Measurements from ENCODE around the gene ROMO1. TPM values are rescaled to one million over a fixed set of nuclear protein-coding genes. Genes with fewer than 3 reads are reported as not detected.

Gene ROMO1
- 100 to 1,000 TPM; 158 to 312 (median 228) TPM for total RNA-seq

GRCh38 chr20:35699127-35699956, at the start of gene ROMO1, which contains the start of gene NFS1:
Gene ROMO1 (plus strand): TSS chr20:35699405. CDS start chr20:35699633, 228 bp downstream.
Gene NFS1 (minus strand): TSS chr20:35699352. CDS start chr20:35699288, 64 bp downstream.
- WGBS, 2 donors (ENCODE audit: low coverage in 1 of 2): 0 to 17% methylated on average over 1 of the region's 81 CpGs
- peak within 1 kb of the TSS; percentile 83 to 89 (median 88) for H3K27ac ChIP-seq
- H3K4me3 ChIP-seq: peak within 1 kb of the TSS; percentile 65 to 95
- no peak for TF ChIP-seq EP300 (IDR thresholded peaks at IDR 0.05)
- peak; percentile 80 for TF ChIP-seq POLR2AphosphoS5 (IDR thresholded peaks at IDR 0.05)
- TF ChIP-seq POLR2A (IDR thresholded peaks at IDR 0.05): peak; percentile 57 to 62
- peak in 3 of 4 experiments; percentile 6 to 51 (median 44) for TF ChIP-seq CTCF (IDR thresholded peaks at IDR 0.05)
- H3K27me3 ChIP-seq: no peaks in the 10 kb centered on the region
- H3K4me1 ChIP-seq: peaks cover 0 to 41% (median 11%) of the 10 kb centered on the region in 3 donors
- H3K36me3 ChIP-seq: peaks cover 6 to 56% of the 10 kb centered on the region in 2 donors
- no peaks in the 10 kb centered on the region for H3K9me3 ChIP-seq
- ATAC-seq: peak; percentile 95

- no peak for ATAC-seq
- H3K27ac ChIP-seq: peak overlapping the region in 1 of 4 donors; percentile 37
- TF ChIP-seq CTCF (IDR thresholded peaks at IDR 0.05) (no peak), EP300 (IDR thresholded peaks at IDR 0.05) (no peak), POLR2A (IDR thresholded peaks at IDR 0.05) (no peak), POLR2AphosphoS5 (IDR thresholded peaks at IDR 0.05) (no peak)
- H3K9me3 ChIP-seq: no peaks in the 10 kb centered on the region
- H3K27me3 ChIP-seq: no peaks in the 10 kb centered on the region
- H3K36me3 ChIP-seq: peaks cover 5 to 29% of the 10 kb centered on the region in 2 donors
- H3K4me1 ChIP-seq: peaks cover 7 to 62% (median 8%) of the 10 kb centered on the region in 3 donors
- no peak overlapping the region for H3K4me3 ChIP-seq
- 63 to 77% methylated on average over 3 of the region's 3 CpGs for WGBS, 2 donors (ENCODE audit: low coverage in 1 of 2)
Observed at GRCh38 chr20:35650632-35651031, 48.6 kb upstream of the ROMO1 start.

- Histone ChIP-seq H3K9me3 (no peaks in the 10 kb centered on the region), H3K4me1 (peaks cover 7 to 72% (median 8%) of the 10 kb centered on the region in 3 donors), H3K27ac (peak overlapping the region in 1 of 4 donors; percentile 37), H3K36me3 (peaks cover 5 to 29% of the 10 kb centered on the region in 2 donors), H3K4me3 (no peak overlapping the region), H3K27me3 (no peaks in the 10 kb centered on the region)
- TF ChIP-seq EP300 (IDR thresholded peaks at IDR 0.05) (no peak), CTCF (IDR thresholded peaks at IDR 0.05) (no peak), POLR2AphosphoS5 (IDR thresholded peaks at IDR 0.05) (no peak), POLR2A (IDR thresholded peaks at IDR 0.05) (no peak)
- no peak for ATAC-seq
Observed at GRCh38 chr20:35651958-35652357, 47.2 kb upstream of the ROMO1 start.

- 94 to 96% methylated on average over 3 to 6 of the region's 13 CpGs for WGBS, 2 donors (ENCODE audit: low coverage in 1 of 2)
- Histone ChIP-seq H3K36me3 (peaks cover 5 to 29% of the 10 kb centered on the region in 2 donors), H3K27me3 (no peaks in the 10 kb centered on the region), H3K4me3 (no peak overlapping the region), H3K9me3 (no peaks in the 10 kb centered on the region), H3K27ac (no peak overlapping the region), H3K4me1 (peaks cover 8 to 75% (median 13%) of the 10 kb centered on the region in 3 donors)
- ATAC-seq: no peak
- TF ChIP-seq POLR2AphosphoS5 (IDR thresholded peaks at IDR 0.05): no peak
- TF ChIP-seq POLR2A (IDR thresholded peaks at IDR 0.05): no peak
- TF ChIP-seq EP300 (IDR thresholded peaks at IDR 0.05): no peak
- no peak for TF ChIP-seq CTCF (IDR thresholded peaks at IDR 0.05)
Observed at GRCh38 chr20:35652641-35653429, 46.4 kb upstream of the ROMO1 start.

Measured in gastroesophageal sphincter (tissue), 4 donors.